Measurements from ENCODE around the gene TMEM14B.
"Not testable (repeated sequence)": the region's sequence is repeated elsewhere in the genome, so short reads cannot be mapped to it uniquely, and the experiment has no call there.

TMEM14B gene

GRCh38 chr6:10747251-10747972, at the start of gene TMEM14B:
Gene TMEM14B (plus strand): TSS chr6:10747805. CDS start chr6:10749246, 1,441 bp downstream.
- peak; percentile 97 for DNase-seq

DNA sequence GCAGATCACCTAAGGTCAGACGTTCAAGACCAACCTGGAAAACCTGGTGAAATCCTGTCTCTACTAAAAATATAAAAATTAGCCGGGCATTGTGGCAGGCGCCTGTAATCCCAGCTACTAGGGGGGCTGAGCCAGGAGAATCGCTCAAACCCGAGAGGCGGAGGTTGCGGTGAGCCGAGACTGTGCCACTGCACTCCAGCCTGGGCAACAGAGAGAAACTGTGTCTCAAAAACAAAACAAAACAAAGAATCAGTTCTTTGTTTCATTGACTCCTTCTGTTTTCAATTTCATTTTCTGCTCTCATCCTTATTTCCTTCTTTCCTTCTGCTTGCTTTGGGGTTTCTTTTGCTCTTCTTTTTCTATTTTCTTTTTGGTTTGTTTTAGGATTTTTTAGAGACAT, 33.6 kb upstream of the TMEM14B start:
- no peak for DNase-seq

DNA sequence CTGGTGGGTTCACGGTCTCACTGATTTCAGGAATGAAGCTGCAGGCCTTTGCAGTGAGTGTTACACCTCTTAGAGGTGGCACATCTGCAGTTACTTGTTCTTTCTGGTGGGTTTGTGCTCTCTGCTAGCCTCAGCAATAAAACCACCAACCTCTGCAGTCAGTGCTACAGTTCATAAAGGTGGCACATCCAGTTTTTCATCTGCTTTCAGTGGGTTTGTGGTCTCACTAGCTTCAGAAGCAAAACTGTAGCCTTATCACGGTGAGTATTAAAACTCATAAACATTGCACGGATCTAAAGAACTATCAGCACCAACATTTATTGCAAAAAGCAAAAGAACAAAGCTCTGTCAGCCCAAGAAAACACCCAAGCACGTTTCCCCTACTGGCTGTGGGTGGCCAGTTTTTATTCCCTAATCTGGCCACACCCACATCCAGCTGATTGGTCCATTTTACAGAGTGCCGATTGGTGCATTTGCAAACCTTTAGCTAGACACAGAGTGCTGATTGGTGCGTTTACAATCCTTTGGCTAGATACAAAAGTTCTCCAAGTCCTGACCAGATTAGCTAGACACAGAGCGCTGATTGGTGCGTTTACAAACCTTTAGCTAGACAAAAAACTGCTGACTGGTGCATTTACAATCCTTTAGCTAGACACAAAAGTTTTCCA, 28.2 kb upstream of the TMEM14B start:
- no peak for DNase-seq

DNA sequence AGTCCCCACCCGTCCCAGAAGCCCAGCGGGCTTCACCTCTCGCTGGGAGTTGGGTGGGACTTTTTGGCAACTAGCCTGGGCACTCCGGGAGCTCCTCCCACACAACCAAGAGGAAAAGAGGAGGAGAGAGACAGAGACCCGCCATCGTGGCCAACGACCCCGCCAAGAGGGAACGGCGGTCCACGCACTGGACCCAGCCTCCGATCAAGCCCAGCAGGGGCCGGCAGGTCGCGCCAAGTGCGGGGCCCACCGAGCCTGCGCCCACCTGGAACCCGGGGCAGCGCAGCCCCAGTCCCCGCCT, 27.7 kb upstream of the TMEM14B start:
- DNase-seq: no peak

GRCh38 chr6:10720265-10720959, 27.2 kb upstream of the TMEM14B start:
- peak; percentile 74 for DNase-seq

GRCh38 chr6:10720960-10721849, 26.4 kb upstream of the TMEM14B start:
- not testable (repeated sequence) for DNase-seq

- no peak for DNase-seq
Observed at GRCh38 chr6:10721850-10722569, 25.6 kb upstream of the TMEM14B start.

- DNase-seq: no peak
Observed at GRCh38 chr6:10722570-10722819, 25.1 kb upstream of the TMEM14B start.

GRCh38 chr6:10722820-10723566, 24.6 kb upstream of the TMEM14B start, which contains the start of gene TMEM14C:
Gene TMEM14C (plus strand): TSS chr6:10723070. CDS start chr6:10724614, 1,544 bp downstream.
- peak; percentile 95 for DNase-seq

DNA sequence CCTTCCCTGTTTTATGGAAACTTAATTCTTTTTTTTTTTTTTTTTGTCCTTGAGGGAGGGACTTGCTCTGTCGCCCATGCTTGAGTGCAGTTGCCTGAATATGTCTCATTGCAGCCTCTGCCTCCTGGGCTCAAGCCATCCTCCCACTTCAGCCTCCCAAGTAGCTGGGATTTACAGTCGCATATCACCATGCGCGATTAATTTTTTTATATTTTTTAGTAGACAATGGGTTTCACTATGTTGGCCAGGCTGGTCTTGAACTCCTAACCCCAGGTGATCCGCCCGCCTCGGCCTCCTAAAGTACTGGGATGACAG, 24.1 kb upstream of the TMEM14B start:
- DNase-seq: no peak

- DNase-seq: no peak
Observed at GRCh38 chr6:10725044-10725443, 22.6 kb upstream of the TMEM14B start.

- DNase-seq: no peak
Observed at GRCh38 chr6:10725716-10726115, 21.9 kb upstream of the TMEM14B start.

DNA sequence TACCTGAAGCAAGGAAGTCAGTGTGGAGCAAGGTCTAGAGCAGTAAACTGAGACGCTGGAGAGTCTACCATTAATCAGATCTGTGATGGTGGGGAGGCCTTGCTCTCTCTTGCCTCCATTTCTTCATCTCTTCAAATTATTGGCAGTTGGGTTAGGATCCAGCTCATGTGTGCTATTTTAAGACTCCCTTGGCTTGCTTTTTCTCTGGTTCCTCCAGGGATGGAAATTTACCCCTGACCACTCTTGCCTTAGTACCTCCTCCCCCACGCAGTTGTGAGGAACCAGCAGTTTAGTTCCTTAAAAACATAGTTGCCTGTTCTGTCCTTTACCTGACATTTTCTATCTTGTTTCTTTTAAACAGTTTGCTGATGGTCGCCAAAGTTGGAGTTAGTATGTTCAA, 17.4 kb upstream of the TMEM14B start:
- DNase-seq: no peak

DNA sequence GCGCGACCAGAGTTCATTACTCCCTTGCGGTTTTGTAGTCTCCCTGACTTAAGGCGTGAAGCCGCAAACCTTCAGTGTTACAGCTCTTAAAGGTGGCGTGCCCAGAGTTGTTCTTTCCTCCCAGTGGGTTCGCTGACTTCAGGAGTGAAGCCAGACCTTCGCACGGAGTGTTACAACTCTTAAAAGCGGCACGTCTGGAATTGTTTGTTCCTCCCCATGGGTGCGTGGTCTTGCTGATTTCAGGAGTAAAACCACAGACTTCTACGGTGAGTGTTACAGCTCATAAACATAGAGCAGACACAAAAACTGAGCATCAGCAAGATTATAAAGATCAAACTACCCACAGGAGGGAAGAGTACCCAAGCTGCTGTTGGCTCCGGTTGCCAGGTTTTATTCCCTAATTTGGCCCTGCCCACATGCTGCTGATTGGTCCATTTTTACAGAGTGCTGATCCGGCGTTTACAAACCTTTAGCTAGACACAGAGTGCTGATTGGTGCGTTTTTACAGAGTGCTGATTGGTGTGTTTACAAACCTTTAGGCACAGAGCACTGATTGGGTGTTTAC, 14.4 kb upstream of the TMEM14B start:
- DNase-seq: no peak

GRCh38 chr6:10733863-10734262, 13.7 kb upstream of the TMEM14B start:
- no peak for DNase-seq

DNA sequence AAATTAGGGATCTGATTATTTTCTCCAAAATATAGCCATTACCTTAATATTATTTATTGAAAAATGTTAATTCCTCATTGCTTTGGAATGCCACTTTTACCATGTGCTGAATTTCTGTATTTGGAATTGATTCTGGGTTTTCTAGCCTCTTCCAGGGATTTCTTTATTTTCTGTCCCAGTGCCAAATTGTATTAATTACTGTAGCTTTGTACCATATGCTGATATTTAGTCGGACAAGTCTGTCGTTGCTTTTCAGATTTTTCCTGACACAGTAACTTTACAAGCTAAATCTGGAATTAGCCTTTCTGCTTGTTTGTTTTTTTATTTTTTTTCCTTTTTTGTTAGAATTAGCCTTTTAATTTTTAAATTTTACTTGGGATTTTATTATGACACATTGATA, 10.9 kb upstream of the TMEM14B start:
- DNase-seq: no peak

- no peak for DNase-seq
Observed at GRCh38 chr6:10740061-10740460, 7.5 kb upstream of the TMEM14B start.

- not testable (repeated sequence) for DNase-seq
Observed at GRCh38 chr6:10741643-10742042, 6.0 kb upstream of the TMEM14B start.

DNA sequence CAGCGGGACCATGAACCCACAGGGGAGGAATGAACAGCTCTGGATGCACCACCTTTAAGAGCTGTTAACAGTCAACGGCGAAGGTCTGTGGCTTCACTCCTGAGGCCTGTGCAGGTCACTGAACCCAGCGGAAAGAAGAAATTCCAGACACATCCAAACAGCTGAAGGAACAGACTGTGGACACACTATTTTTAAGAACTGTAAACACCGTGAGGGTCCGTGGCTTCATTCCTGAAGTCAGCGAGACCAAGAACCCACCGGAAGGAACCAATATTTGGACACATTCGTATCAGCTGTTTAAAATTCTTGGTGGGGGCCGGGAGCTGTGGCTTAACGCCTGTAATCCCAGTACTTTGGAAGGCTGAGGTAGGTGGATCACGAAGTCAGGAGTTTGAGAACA, 5.4 kb upstream of the TMEM14B start:
- no peak for DNase-seq

DNA sequence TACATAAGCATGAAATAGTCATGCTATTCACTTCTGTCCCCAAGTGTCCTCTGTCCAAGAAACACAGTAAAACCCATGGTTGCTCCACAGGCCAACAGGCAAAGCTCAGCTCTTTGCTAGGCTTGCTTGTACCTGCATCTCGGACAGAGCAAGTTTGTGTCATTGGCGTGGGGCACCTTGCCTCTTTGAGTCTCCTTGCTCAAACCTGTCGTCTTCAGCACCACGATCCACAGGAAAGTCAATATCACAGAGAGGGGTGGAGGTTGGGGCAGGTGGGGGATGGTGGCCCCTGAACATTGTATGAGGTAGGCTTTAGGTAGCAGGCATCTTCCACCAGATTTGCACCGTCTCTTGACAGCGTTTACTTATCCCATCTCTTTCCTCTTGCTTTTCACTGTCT, 4.1 kb upstream of the TMEM14B start:
- no peak for DNase-seq

- DNase-seq: no peak
Observed at GRCh38 chr6:10745116-10745515, 2.5 kb upstream of the TMEM14B start.

GRCh38 chr6:10746915-10747250, 722 bp upstream of the TMEM14B start:
- DNase-seq: peak; percentile 5

All from retina (tissue), 1 donor.